OCI-LY7 (cell line): ENCODE results near the gene MACROD1. TPM values are rescaled to one million over a fixed set of nuclear protein-coding genes. Genes with fewer than 3 reads are reported as not detected.

Experiments used
- BruUV-seq: library from RNA; stranded (reverse); fragments of 400-500 nt; replicated peaks from 2 replicates; lab custom pipeline; 2021; lab: Mats Ljungman, UMichigan
- CTCF ChIA-PET: fragments of 300-600 bp; sonication (Branson Sonifier 250); formaldehyde crosslinking; loops from one replicate; lab custom pipeline; 2022; ENCODE audit warnings: antibody characterized with exemption; ENCODE audit not compliant: unreplicated experiment; lab: Charles Lee
- POLR2A ChIA-PET: fragments of 300-600 bp; sonication (Branson Sonifier 250); formaldehyde crosslinking; loops from one replicate; lab custom pipeline; 2022; ENCODE audit warnings: antibody characterized with exemption; lab: Charles Lee
- DNase-seq: peaks from one replicate; pipeline ENCODE4 v3.0.0-alpha.2; 2015; ENCODE audit warnings: low spot score
- H2AFZ ChIP-seq: fragments of 200-600 bp; sonication (generic), shearing (Covaris generic); 2 replicates; pipeline ENCODE4 v1.6.1; 2014; ENCODE audit warnings: mild to moderate bottlenecking, antibody characterized with exemption, low read length, moderate library complexity
- H3K27ac ChIP-seq: fragments of 200-600 bp; sonication (generic); 2 replicates; pipeline ENCODE4 v1.5.1; 2014; ENCODE audit warnings: mixed run types, low read depth, mild to moderate bottlenecking, moderate library complexity, low read length, inconsistent platforms; ENCODE audit not compliant: poor library complexity, severe bottlenecking
- H3K36me3 ChIP-seq: fragments of 200-600 bp; sonication (generic); 2 replicates; pipeline ENCODE4 v1.6.1; 2014; ENCODE audit warnings: mild to moderate bottlenecking, antibody characterized with exemption, low read length, moderate library complexity, mixed read lengths; ENCODE audit not compliant: insufficient read depth
- H3K4me1 ChIP-seq: fragments of 200-600 bp; sonication (generic); 2 replicates; pipeline ENCODE4 v1.5.1; 2014; ENCODE audit warnings: mild to moderate bottlenecking, low read length; ENCODE audit not compliant: insufficient read depth, poor library complexity, severe bottlenecking
- H3K4me2 ChIP-seq: fragments of 200-600 bp; sonication (generic); 2 replicates; pipeline ENCODE4 v1.6.1; 2014; ENCODE audit warnings: mild to moderate bottlenecking, low read length
- H3K4me3 ChIP-seq: fragments of 200-600 bp; sonication (generic); 2 replicates; pipeline ENCODE4 v1.5.1; 2014; ENCODE audit warnings: mild to moderate bottlenecking, low read depth, low read length; ENCODE audit not compliant: poor library complexity, severe bottlenecking
- H3K79me2 ChIP-seq: fragments of 200-600 bp; sonication (generic); 2 replicates; pipeline ENCODE4 v1.6.1; 2016; ENCODE audit warnings: low read depth, mild to moderate bottlenecking, low read length, moderate library complexity, mixed read lengths; ENCODE audit not compliant: insufficient read depth
- H3K9me2 ChIP-seq: fragments of 200-600 bp; sonication (generic); 2 replicates; pipeline ENCODE4 v1.6.1; 2016; ENCODE audit warnings: mild to moderate bottlenecking, low read length, mixed read lengths; ENCODE audit not compliant: insufficient read depth
- H3K9me3 ChIP-seq: fragments of 200-600 bp; sonication (generic); 2 replicates; pipeline ENCODE4 v1.6.1; 2014; ENCODE audit warnings: mild to moderate bottlenecking, mixed run types, low read length, mixed read lengths
- H4K20me1 ChIP-seq: fragments of 200-600 bp; sonication (generic); 2 replicates; pipeline ENCODE4 v1.6.1; 2014; ENCODE audit warnings: mild to moderate bottlenecking, antibody characterized with exemption, low read length, moderate library complexity, mixed read lengths; ENCODE audit not compliant: insufficient read depth
- EZH2phosphoT487 ChIP-seq: fragments of 200-600 bp; sonication (generic); IDR thresholded peaks from 2 replicates; pipeline ENCODE4 v1.6.1; 2018; ENCODE audit warnings: low read depth, borderline replicate concordance, mild to moderate bottlenecking, mixed run types, antibody characterized with exemption, low read length, moderate library complexity, mixed read lengths
- intact Hi-C: fragments of 100-400 bp; cut with micrococcal nuclease; formaldehyde crosslinking; loops from one replicate; pipeline ENCODE4 v1.10.0; 2022; ENCODE audit not compliant: unreplicated experiment
- total RNA-seq, 2 experiments: library from RNA; depleted of rRNA in 1 of 2; stranded (reverse); fragments of >200 nt in 1 of 2; shearing (Covaris generic) in 1 of 2; gene quantifications; 2 replicates each; pipeline ENCODE4 v1.2.3, GENCODE V29; 2014 to 2022
- TF ChIP-seq, protein P1 (sequence below): fragments of 200-600 bp; sonication (generic); conservative IDR thresholded peaks from 2 replicates; pipeline ENCODE4 v1.5.1; 2014; ENCODE audit warnings: mild to moderate bottlenecking, antibody characterized with exemption, low read length, moderate library complexity, mixed read lengths

Gene MACROD1
- total RNA-seq, 2 experiments from 2014 or later, result 14.7 to 25.4 TPM

DNA sequence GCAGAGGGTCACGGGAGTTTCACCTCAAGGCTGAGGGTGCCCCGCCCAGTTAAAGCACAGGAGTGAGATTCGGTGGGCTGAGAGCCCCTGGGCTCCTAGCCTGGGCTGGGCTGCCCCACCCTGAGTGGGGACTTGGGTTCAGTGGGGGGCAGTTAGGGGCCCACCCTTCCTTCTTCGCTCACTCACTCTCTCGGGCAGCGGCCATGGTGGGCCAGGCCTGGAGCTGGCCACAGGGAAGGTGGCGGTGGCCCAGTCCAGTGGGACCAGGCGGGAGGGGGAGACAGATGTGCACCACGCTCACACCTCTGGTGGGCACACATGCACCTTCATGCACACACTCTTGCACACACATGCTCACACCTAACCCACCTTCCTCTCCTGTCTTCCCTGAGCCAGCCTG is 124.1 kb downstream of the MACROD1 start:
- DNase-seq, result no peak
- H3K79me2 ChIP-seq, result no peaks in the 10 kb centered on the region
- H3K4me2 ChIP-seq, result no peak overlapping the region
- H3K4me1 ChIP-seq, result no peaks in the 10 kb centered on the region
- TF ChIP-seq EZH2phosphoT487, result no peak
- TF ChIP-seq, protein P1, sequence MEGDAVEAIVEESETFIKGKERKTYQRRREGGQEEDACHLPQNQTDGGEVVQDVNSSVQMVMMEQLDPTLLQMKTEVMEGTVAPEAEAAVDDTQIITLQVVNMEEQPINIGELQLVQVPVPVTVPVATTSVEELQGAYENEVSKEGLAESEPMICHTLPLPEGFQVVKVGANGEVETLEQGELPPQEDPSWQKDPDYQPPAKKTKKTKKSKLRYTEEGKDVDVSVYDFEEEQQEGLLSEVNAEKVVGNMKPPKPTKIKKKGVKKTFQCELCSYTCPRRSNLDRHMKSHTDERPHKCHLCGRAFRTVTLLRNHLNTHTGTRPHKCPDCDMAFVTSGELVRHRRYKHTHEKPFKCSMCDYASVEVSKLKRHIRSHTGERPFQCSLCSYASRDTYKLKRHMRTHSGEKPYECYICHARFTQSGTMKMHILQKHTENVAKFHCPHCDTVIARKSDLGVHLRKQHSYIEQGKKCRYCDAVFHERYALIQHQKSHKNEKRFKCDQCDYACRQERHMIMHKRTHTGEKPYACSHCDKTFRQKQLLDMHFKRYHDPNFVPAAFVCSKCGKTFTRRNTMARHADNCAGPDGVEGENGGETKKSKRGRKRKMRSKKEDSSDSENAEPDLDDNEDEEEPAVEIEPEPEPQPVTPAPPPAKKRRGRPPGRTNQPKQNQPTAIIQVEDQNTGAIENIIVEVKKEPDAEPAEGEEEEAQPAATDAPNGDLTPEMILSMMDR, result no peak
- no TSS peak for BruUV-seq
- POLR2A ChIA-PET, result no interaction called here
- no peak overlapping the region for H3K4me3 ChIP-seq
- H3K36me3 ChIP-seq, result no peaks in the 10 kb centered on the region
- H3K9me2 ChIP-seq, result no peaks in the 10 kb centered on the region
- no peaks in the 10 kb centered on the region for H4K20me1 ChIP-seq
- CTCF ChIA-PET, result interaction anchor here (0.6 kb wide), 1 partner anchor 40 kb away, joined by 3 read pairs; no protein-coding TSS in a partner anchor
- intact Hi-C loops, result no loop called here
- no peak overlapping the region for H2AFZ ChIP-seq
- no peak overlapping the region for H3K27ac ChIP-seq
- no peaks in the 10 kb centered on the region for H3K9me3 ChIP-seq

DNA sequence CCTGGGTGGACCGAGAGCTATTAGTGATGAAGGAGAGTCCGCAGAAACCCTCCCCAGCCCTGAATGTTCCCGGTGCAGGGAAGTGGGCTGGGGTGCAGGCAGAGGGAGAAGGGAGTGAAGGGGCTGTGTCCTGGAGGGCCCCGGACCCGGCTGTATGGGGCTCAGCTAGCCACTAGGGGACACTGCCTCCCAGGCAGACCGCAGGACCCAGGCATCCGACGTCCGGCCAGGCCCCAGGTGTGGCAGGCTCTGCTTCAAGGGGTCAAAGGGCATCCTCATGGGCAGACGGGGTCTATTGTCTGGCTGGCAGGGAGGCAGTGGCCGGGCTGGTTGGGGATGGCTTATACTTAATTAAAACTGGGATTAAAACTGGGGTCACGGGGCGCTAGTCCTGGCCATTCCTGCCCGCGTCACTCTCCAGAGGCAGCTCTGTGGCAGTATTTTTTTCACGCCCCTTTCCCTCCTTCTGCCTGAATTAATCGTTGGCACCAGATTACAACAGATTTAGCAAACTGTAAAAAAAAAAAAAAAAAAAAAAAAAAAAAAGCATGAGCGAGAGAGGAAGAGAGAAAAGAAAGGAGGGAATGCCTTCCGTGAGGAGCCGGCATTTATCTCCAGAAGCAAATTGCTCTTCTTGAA is 125.1 kb downstream of the MACROD1 start:
- DNase-seq, result peak; percentile 12
- Histone ChIP-seq H3K9me2 (no peaks in the 10 kb centered on the region), H3K9me3 (no peaks in the 10 kb centered on the region), H3K27ac (no peak overlapping the region), H3K4me2 (no peak overlapping the region), H3K4me3 (no peak overlapping the region), H4K20me1 (no peaks in the 10 kb centered on the region), H3K79me2 (no peaks in the 10 kb centered on the region), H3K36me3 (no peaks in the 10 kb centered on the region), H3K4me1 (no peaks in the 10 kb centered on the region), H2AFZ (no peak overlapping the region)
- intact Hi-C loops, result no loop called here
- TF ChIP-seq, protein P1, result peak; percentile 54
- no peak for TF ChIP-seq EZH2phosphoT487
- BruUV-seq, result no TSS peak
- CTCF ChIA-PET, result interaction anchor here (0.6 kb wide), 2 partner anchors 80 to 109 kb away, joined by 3 read pairs; no protein-coding TSS in a partner anchor
- POLR2A ChIA-PET, result no interaction called here

GRCh38 chr11:64039012-64039665 is 126.8 kb downstream of the MACROD1 start:
- Histone ChIP-seq H3K9me3 (no peaks in the 10 kb centered on the region), H3K27ac (no peak overlapping the region), H2AFZ (no peak overlapping the region), H3K36me3 (no peaks in the 10 kb centered on the region), H3K4me1 (no peaks in the 10 kb centered on the region), H4K20me1 (no peaks in the 10 kb centered on the region), H3K79me2 (no peaks in the 10 kb centered on the region), H3K9me2 (no peaks in the 10 kb centered on the region), H3K4me3 (no peak overlapping the region), H3K4me2 (no peak overlapping the region)
- TF ChIP-seq EZH2phosphoT487, result no peak
- TF ChIP-seq, protein P1, result no peak
- CTCF ChIA-PET, result no interaction called here
- intact Hi-C loops, result no loop called here
- POLR2A ChIA-PET, result no interaction called here
- BruUV-seq, result no TSS peak
- DNase-seq, result no peak
